ENCODE data around the gene APBA2.
A peak's percentile ranks its signal among the peaks of the same experiment; 100 is the strongest.

DNA sequence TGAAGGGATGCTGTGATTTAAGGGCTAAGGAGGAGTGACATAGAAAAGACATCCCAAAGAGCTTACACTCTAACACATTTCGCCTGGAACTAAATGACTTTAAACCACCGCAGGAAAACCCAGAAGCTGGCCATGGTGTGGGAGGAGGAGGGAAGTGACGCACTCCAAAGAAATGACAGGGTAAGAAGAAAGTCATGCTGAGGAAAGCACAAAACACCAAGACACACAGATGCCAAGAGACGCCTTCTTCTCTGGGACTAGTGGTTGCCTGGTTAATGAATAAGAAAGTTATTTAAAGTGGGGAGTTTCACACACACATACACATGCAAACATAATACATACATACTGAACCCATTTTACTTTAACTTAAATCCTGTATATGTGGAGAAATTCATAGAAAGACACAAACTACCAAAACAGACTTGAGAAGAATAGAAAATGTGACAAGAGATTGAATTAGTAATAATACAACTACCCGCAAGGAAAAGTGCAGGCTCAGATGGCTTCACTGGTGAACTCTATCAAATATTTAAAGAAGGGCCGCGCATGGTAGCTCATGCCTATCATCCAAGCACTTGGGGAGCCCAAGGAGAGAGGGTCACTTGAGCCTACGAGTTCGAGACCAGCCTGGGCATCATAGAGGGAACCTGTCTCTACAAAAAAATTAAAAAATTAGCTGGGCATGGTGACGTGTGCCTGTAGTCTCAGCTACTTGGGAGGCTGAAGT is 258.3 kb downstream of the APBA2 start:
- TF ChIP-seq SPI1 (IDR thresholded peaks at IDR 0.05; ENCODE audit: borderline replicate concordance, insufficient read depth, low read depth, low read length), result no peak
- no peak; a peak in 1 of 4 replicates for TF ChIP-seq EP300 (IDR thresholded peaks at IDR 0.05; ENCODE audit: borderline replicate concordance in 1 of 2, control insufficient read depth in 1 of 2, low read depth in 2 of 2, low read length in 2 of 2)
- TF ChIP-seq, protein P1, sequence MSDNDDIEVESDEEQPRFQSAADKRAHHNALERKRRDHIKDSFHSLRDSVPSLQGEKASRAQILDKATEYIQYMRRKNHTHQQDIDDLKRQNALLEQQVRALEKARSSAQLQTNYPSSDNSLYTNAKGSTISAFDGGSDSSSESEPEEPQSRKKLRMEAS (IDR thresholded peaks at IDR 0.05; ENCODE audit: low read depth, low read length), result no peak
- TF ChIP-seq SIN3A (IDR thresholded peaks at IDR 0.05; ENCODE audit: low read depth, low read length), result no peak
- TF ChIP-seq BRCA1 (IDR thresholded peaks at IDR 0.05; ENCODE audit: low read depth, low read length), result no peak
- no peak for TF ChIP-seq RCOR1 (conservative IDR thresholded peaks at IDR 0.05; ENCODE audit: low read depth, low read length)
- TF ChIP-seq ZNF274 (IDR thresholded peaks at IDR 0.05; ENCODE audit: insufficient read depth, insufficient read length), result no peak
- TF ChIP-seq NFYA (IDR thresholded peaks at IDR 0.05; ENCODE audit: borderline replicate concordance, low read depth, low read length), result no peak
- peak; percentile 62 for TF ChIP-seq CREM (IDR thresholded peaks at IDR 0.05; ENCODE audit: low read depth)
- TF ChIP-seq PAX8 (IDR thresholded peaks at IDR 0.05), result no peak
